ACHN (cell line): ENCODE measurements around the gene PUS3.
A peak's percentile ranks its signal among the peaks of the same experiment; 100 is the strongest.
"Not testable (repeated sequence)": the region's sequence is repeated elsewhere in the genome, so short reads cannot be mapped to it uniquely, and the experiment has no call there.

Source experiments
- DNase-seq: peaks from one replicate; pipeline ENCODE4 v3.0.0-alpha.2; 2015
- in situ Hi-C: cut with HindIII; loops from 2 replicates; pipeline ENCODE4 v1.10.0; 2017; ENCODE audit warnings: low sequenced_read_pairs, low pct_ligation_motif_present, low pct_unique_long_range_greater_than_20kb

Gene PUS3

DNA sequence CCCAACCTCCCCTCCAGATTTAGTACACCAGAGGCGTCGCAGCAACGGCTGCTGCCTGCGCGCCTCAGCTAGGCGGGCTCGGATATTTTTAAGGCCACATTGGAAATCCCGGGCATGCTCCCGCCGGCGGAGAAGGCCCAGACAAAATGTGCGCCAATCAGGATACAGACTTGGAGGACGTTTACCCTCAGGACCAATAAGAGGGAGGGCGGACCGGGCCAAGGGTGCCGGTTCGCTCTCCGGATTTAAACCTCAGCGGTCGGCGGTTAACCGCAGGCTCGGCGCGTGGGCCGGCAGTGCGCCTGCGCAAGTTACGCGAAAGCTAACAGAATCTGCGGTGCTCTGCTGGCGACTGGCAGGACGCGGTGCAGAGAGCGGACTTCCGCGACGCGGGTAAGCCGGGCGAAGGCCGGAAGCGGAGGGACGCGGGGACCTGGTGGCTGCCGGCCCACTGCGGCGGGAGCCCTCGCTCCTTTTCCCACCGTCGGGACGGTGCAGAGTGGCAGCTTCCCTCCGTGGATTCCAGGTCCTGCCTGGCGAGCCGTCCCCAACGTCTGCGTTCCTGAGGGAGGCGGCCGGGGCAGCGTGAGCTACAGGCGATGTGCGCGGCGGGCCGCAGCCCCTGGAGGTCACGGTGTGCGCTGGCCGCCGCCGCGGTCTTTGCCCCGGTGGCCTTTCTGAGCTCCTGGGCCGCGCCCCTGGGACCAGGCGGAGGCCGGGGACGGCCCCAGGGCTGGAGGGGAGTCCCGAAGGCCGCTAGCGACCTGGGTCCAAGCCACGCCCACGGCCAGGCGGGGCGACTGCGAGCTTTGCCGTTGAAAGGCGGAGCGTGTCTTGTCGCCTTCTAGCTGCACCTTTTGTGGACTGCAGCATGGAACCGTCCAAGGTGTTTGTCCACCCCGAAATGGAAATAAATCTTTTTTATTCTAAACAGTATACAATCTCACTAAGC is 15.4 kb downstream of the PUS3 start, which contains the start of gene HYLS1:
TSS of gene HYLS1 (plus strand) at position 296 of the 952 bp plus-strand sequence. CDS start 11,701 bp downstream, outside the sequence.
- DNase-seq: peak; percentile 96
- in situ Hi-C loops: no loop called here

DNA sequence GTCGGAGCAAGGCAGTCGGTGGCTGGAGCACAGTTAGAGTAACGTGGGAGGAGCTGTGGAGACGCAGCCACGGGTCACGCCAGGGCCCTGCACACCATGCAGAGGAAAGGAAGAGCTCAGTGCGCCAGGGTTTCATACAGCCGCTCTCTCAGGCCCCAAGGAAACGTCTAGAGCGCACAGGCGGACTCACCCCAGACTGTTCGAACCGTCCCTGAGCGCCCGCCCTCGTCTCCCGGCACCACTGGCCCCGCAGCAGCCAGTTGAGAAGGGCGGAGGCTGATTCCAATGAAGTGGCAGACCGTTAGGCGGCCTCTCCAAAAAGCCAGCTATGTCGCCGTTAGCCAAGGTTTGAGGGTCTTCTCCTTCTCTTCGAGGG is 16.0 kb downstream of the PUS3 start:
- peak; percentile 56 for DNase-seq
- in situ Hi-C loops: no loop called here

DNA sequence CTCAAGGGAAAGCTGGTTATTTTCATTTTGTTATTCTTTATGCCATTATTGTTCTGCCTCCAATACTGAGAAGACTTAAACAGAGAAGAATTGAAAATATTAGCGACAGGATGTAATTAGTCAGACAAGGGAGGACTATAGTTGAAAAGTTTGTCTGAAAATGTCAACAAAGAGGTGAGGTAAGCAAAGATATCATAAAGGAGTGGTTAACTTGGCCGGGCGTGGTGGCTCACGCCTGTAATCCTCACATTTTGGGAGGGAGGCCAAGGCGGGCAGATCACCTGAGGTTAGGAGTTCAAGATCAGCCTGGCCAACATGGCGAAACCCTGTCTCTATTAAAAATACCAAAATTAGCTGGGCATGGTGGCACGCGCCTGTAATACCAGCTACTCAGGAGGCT is 19.6 kb downstream of the PUS3 start:
- in situ Hi-C loops: no loop called here
- no peak for DNase-seq

DNA sequence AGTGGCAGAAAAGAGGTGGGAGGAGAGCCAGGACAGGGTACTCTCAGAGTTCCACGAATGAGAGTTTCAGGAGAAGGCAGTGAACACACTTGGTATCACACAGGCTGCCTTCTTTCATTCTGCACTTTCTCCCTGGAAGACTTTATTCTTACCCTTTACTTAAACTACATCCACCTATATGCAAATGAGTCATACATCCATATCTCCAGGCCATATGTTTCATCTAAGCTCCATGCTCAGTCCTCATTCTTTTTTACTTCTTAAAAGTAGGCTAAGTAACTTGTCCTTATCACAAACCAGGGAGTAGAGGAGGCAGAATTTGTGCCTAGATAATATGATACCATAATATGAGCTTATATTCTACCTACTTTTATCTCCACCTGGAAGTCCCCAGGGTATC is 21.7 kb downstream of the PUS3 start:
- in situ Hi-C loops: no loop called here

DNA sequence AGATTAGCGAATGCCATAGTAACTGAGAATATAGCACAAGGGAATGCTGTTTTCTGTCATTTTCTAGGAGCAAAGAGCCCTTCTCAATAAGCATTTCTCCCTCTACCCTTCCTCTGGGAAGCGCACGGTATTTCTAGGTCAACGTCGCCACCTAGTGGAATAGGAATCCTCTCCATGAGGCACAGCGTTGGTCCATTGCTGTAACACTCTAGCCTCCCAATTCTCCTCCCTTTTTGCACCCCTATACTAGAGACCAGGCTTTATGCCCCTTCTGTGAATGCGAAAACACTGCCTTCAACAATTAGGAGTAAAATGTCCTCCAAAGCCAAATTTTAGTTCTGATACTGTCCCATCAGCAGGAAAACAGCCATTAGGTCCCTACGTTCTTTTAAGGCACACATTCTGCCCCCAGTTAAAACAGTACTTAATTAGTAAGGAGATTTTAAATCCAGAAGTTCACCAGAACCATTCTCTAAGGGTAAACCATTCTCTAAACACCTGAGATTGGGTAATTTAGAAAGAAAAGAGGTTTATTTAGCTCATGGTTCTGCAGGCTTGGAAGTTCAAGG is 28.4 kb downstream of the PUS3 start:
- in situ Hi-C loops: no loop called here

More for the DNA sequence above, 21.7 kb downstream of the PUS3 start:
- no peak for DNase-seq

DNA sequence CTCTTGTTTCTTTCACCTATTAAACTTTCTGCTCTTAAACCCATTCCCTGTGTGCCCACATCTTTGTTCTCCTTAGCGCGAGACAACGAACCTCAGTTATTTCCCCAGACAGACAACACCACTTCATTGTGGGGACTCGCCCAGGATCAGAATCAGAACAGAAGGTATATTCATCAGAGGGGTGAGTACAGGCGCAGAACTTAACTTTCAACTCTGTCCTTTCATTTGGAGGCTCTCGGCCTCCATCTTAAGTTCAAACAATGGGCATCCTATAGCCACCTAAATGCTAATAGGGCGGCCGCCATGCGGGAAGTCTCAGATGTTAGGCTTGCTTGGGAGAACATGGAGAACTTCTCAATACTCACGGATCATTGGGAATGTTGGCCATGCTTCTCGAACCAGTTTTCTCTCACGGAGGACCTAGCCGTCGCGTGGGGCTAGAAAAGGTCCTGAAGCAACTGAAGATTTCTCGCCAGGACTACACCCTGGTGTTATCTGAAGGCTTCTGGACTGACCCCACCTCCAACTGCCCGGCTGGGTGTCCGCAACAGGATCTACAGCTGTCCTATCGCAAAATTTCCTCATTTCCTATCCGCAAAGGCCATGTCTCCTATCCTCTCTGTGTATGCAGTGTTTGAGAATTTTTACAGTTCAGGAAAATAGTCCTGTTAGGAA is 29.0 kb downstream of the PUS3 start:
- in situ Hi-C loops: no loop called here
- no peak for DNase-seq

More for the DNA sequence above, 28.4 kb downstream of the PUS3 start:
- DNase-seq: peak; percentile 58

DNA sequence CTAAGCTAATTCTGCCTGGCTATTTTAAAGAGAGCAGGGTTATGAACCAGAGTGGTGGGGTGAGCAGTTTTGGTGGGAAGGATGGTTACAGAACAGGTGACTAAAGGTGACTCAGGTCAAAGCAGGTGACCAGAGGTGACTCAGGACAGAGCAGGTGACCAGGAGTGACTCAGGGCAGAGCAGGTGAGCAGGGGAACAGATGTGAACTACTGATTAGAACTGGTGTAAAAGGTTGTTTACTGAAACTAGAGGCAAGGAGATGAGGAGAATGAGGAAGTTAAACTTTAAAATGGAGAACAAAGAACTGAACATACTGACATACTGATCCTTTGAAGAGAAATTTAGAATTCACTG is 30.9 kb downstream of the PUS3 start:
- in situ Hi-C loops: no loop called here

DNA sequence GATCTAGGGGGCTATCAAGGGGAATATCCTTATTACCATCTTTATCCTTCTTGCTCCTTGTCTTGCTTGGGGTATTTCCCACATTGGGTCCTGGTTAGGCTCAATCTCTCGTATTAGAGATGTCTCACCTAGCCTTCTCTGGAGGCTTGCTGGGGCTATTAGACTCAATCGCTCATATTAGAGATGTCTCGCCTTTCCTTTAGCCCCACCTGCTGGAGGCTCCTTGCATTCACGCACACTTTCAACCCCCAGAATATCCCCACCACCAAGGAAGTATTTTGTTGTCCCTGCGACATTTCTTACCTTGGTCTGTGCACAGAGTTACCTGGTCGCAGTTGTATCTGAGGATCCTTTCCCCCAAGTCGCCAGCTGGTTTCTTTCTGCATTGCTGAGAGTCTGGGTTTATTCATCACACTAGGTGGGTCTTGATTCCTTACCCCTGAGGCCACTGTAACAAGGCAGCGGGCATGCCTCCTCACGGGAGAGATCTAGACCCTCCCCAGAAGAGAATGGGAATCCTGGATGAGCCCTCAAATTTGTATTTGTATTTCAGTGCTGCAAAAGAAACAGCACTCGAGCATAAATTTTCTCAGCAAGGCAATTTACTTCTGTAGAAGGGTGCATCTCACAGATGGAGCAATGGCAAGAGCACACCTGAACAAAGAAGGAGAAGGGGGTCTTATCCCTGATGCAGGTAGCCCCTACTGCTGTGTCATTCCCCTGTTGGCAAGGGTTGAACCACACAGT is 31.4 kb downstream of the PUS3 start:
- peak; percentile 25 for DNase-seq
- in situ Hi-C loops: no loop called here

More for the DNA sequence above, 30.9 kb downstream of the PUS3 start:
- DNase-seq: no peak

DNA sequence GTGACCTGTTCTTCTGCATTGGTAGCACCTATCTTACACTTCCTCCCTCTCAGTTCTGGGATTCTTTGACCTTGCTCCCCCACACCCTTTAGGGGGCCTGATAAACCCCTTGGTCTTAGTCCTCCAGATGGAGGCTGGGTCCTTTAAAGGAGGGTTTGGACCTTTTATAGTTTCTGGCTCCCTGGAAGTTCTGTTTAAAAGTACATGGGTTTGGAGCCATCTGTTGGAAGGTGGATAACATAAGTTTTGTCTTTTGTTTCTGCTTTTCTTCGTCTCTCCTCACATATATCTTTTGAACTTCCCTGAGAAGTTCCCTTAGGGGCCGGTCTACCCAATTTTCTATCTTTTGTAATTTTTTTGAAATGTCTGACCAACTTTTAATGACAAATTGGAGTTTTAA is 33.5 kb downstream of the PUS3 start:
- in situ Hi-C loops: no loop called here
- DNase-seq: no peak

DNA sequence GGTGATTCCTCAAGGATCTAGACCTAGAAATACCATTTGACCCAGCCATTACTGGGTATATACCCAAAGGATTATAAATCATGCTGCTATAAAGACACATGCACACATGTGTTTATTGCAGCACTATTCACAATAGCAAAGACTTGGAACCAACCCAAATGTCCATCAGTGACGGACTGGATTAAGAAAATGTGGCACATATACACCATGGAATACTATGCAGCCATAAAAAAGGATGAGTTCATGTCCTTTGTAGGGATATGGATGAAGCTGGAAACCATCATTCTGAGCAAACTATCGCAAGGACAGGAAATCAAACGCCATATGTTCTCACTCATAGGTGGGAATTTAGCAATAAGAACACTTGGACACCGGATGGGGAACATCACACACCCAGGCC is 37.7 kb downstream of the PUS3 start:
- in situ Hi-C loops, DNase-seq: not testable (repeated sequence)

DNA sequence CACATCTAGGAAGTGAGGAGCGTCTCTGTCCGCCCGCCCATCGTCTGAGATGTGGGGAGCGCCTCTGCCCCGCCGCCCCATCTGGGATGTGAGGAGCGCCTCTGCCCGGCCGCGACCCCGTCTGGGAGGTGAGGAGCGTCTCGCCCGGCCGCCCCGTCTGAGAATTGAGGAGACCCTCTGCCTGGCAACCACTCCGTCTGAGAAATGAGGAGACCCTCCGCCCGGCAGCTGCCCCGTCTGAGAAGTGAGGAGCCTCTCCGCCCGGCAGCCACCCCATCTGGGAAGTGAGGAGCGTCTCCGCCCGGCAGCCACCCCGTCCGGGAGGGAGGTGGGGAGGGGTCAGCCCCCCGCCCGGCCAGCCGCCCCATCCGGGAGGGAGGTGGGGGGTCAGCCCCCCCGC is 40.2 kb downstream of the PUS3 start:
- DNase-seq, in situ Hi-C loops: not testable (repeated sequence)

DNA sequence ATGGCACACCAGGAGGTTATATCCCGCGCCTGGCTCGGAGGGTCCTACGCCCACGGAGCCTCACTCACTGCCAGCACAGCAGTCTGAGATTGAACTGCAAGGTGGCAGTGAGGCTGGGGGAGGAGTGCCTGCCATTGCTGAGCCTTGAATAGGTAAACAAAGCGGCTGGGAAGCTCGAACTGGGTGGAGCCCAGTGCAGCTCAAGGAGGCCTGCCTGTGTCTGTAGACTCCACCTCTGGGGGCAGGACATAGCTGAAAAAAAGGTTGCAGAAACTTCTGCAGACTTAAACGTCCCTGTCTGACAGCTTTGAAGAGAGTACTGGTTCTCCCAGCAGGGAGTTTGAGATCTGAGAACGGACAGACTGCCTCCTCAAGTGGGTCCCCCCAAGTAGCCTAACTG is 45.3 kb downstream of the PUS3 start:
- DNase-seq, in situ Hi-C loops: not testable (repeated sequence)

DNA sequence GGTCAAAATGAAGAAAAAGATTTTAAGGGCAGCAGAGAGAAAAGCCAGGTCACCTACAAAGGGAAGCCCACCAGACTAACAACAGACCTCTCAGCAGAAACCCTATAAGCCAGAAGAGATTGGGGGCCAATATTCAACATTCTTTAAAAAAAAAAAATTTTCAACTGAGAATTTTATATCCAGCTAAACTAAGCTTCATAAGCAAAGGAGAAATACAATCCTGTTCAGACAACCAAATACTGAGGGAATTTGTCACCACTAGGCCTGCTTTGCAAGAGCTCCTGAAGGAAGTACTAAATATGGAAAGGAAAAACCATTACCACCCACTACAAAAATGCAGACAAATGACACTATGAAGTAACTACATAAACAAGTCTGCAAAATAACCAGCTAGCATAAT is 56.8 kb downstream of the PUS3 start:
- in situ Hi-C loops: no loop called here
- no peak for DNase-seq
